H9 (cell line): ENCODE results near the gene CKS1B. TPM values are rescaled to one million over a fixed set of nuclear protein-coding genes. Genes with fewer than 3 reads are reported as not detected.
"Not testable (repeated sequence)": the region's sequence is repeated elsewhere in the genome, so short reads cannot be mapped to it uniquely, and the experiment has no call there.

Experiments
- DNase-seq: peaks from one replicate; pipeline ENCODE4 v3.0.0-alpha.2; 2017
- H2AFZ ChIP-seq: one replicate; pipeline ENCODE4 v1.6.1; 2013; ENCODE audit warnings: mild to moderate bottlenecking, low read length, control low read depth, moderate library complexity
- H2AK5ac ChIP-seq: 2 replicates; pipeline ENCODE4 v1.6.1; 2013; ENCODE audit warnings: low read length, control low read depth, mixed read lengths; ENCODE audit not compliant: insufficient read length
- H2BK120ac ChIP-seq: one replicate; pipeline ENCODE4 v1.6.1; 2013; ENCODE audit warnings: low read depth, mild to moderate bottlenecking, low read length, control low read depth, inconsistent platforms; ENCODE audit not compliant: poor library complexity, severe bottlenecking
- H2BK12ac ChIP-seq: 2 replicates; pipeline ENCODE4 v1.6.1; 2013; ENCODE audit warnings: low read length, control low read depth, mixed read lengths, low read depth; ENCODE audit not compliant: insufficient read length
- H2BK15ac ChIP-seq: 2 replicates; pipeline ENCODE4 v1.6.1; 2013; ENCODE audit warnings: low read depth, low read length, control low read depth
- H2BK20ac ChIP-seq: one replicate; pipeline ENCODE4 v1.6.1; 2013; ENCODE audit warnings: low read depth, mild to moderate bottlenecking, low read length, control low read depth, inconsistent platforms; ENCODE audit not compliant: poor library complexity, severe bottlenecking
- H2BK5ac ChIP-seq: 2 replicates; pipeline ENCODE4 v1.6.1; 2013; ENCODE audit warnings: low read length, control low read depth, mixed read lengths; ENCODE audit not compliant: insufficient read length
- H3K14ac ChIP-seq: 2 replicates; pipeline ENCODE4 v1.6.1; 2013; ENCODE audit warnings: low read length, control low read depth; ENCODE audit not compliant: insufficient read depth
- H3K18ac ChIP-seq: 2 replicates; pipeline ENCODE4 v1.6.1; 2013; ENCODE audit warnings: low read depth, mild to moderate bottlenecking, mixed read lengths, low read length, control low read depth; ENCODE audit not compliant: insufficient read length
- H3K23ac ChIP-seq: 2 replicates; pipeline ENCODE4 v1.6.1; 2013; ENCODE audit warnings: low read length, control low read depth, mixed read lengths, low read depth; ENCODE audit not compliant: insufficient read length
- H3K23me2 ChIP-seq: 2 replicates; pipeline ENCODE4 v1.6.1; 2013; ENCODE audit warnings: low read depth, mild to moderate bottlenecking, mixed read lengths, low read length, control low read depth; ENCODE audit not compliant: insufficient read length, poor library complexity, severe bottlenecking
- H3K27ac ChIP-seq: 2 replicates; pipeline ENCODE4 v1.5.1; 2013; ENCODE audit warnings: low read length, control low read depth, mixed read lengths, low read depth; ENCODE audit not compliant: insufficient read length
- H3K27me3 ChIP-seq: 2 replicates; pipeline ENCODE4 v1.6.1; 2013; ENCODE audit warnings: low read length, control low read depth, inconsistent platforms; ENCODE audit not compliant: insufficient read depth
- H3K4ac ChIP-seq: 2 replicates; pipeline ENCODE4 v1.6.1; 2013; ENCODE audit warnings: low read depth, mild to moderate bottlenecking, control low read depth, inconsistent platforms, low read length, moderate library complexity
- H3K4me1 ChIP-seq: 2 replicates; pipeline ENCODE4 v1.6.1; 2013; ENCODE audit warnings: low read length, control low read depth, inconsistent platforms; ENCODE audit not compliant: insufficient read depth
- H3K4me2 ChIP-seq: 2 replicates; pipeline ENCODE4 v1.6.1; 2013; ENCODE audit warnings: low read length, control low read depth, mixed read lengths; ENCODE audit not compliant: insufficient read length, insufficient read depth
- H3K56ac ChIP-seq: 2 replicates; pipeline ENCODE4 v1.6.1; 2013; ENCODE audit warnings: low read depth, mild to moderate bottlenecking, mixed read lengths, low read length, control low read depth; ENCODE audit not compliant: insufficient read length
- H3K79me1 ChIP-seq: 2 replicates; pipeline ENCODE4 v1.6.1; 2013; ENCODE audit warnings: low read depth, mild to moderate bottlenecking, moderate library complexity, low read length, control low read depth, inconsistent platforms; ENCODE audit not compliant: insufficient read depth, poor library complexity, severe bottlenecking
- H3K79me2 ChIP-seq: 2 replicates; pipeline ENCODE4 v1.6.1; 2013; ENCODE audit warnings: low read length, control low read depth, inconsistent platforms; ENCODE audit not compliant: insufficient read depth
- H3K9ac ChIP-seq: 2 replicates; pipeline ENCODE4 v1.6.1; 2013; ENCODE audit warnings: low read length, control low read depth, mixed read lengths; ENCODE audit not compliant: insufficient read length; ENCODE audit errors: extremely low read depth
- H3K9me3 ChIP-seq: one replicate; pipeline ENCODE4 v1.6.1; 2013; ENCODE audit warnings: low read depth, low read length, inconsistent platforms; ENCODE audit not compliant: control insufficient read depth
- H3T11ph ChIP-seq: one replicate; pipeline ENCODE4 v1.6.1; 2013; ENCODE audit warnings: mild to moderate bottlenecking, low read length, control low read depth, inconsistent platforms
- H4K20me1 ChIP-seq: one replicate; pipeline ENCODE4 v1.6.1; 2013; ENCODE audit not compliant: control insufficient read depth, insufficient read length, insufficient read depth
- H4K5ac ChIP-seq: 2 replicates; pipeline ENCODE4 v1.6.1; 2013; ENCODE audit warnings: low read depth, mild to moderate bottlenecking, mixed read lengths, low read length, control low read depth; ENCODE audit not compliant: insufficient read length
- H4K8ac ChIP-seq: replicated peaks from 2 replicates; pipeline ENCODE4 v1.6.1; 2013; ENCODE audit warnings: low read length, control low read depth, mixed read lengths, low read depth; ENCODE audit not compliant: insufficient read length
- H4K91ac ChIP-seq: 2 replicates; pipeline ENCODE4 v1.6.1; 2013; ENCODE audit warnings: low read depth, mild to moderate bottlenecking, moderate library complexity, mixed read lengths, low read length, control low read depth; ENCODE audit not compliant: insufficient read length
- H3K27ac Mint-ChIP-seq, 3 experiments: 2 replicates in 2 of 3; 3 replicates in 1 of 3; pipeline ENCODE4 v1.8.0; 2020 to 2021; ENCODE audit warnings: mixed read lengths in 3 of 3, mild to moderate bottlenecking in 1 of 3, moderate library complexity in 1 of 3
- H3K27me3 Mint-ChIP-seq: 2 replicates; pipeline ENCODE4 v1.8.0; 2021; ENCODE audit warnings: low read depth, mild to moderate bottlenecking, moderate library complexity, mixed read lengths
- H3K36me3 Mint-ChIP-seq, 3 experiments: 2 replicates in 2 of 3; 3 replicates in 1 of 3; pipeline ENCODE4 v1.8.0; 2020 to 2021; ENCODE audit warnings: low read depth in 3 of 3, mixed read lengths in 3 of 3; ENCODE audit not compliant: insufficient read depth in 1 of 3
- H3K4me1 Mint-ChIP-seq, 2 experiments: 2 replicates each; pipeline ENCODE4 v1.8.0; 2020; ENCODE audit warnings: mixed read lengths in 2 of 2
- H3K4me3 Mint-ChIP-seq, 2 experiments: 2 replicates in 1 of 2; 3 replicates in 1 of 2; pipeline ENCODE4 v1.8.0; 2020 to 2021; ENCODE audit warnings: mild to moderate bottlenecking in 2 of 2, mixed read lengths in 2 of 2, moderate library complexity in 1 of 2
- H3K9me3 Mint-ChIP-seq, 2 experiments: 2 replicates in 1 of 2; 3 replicates in 1 of 2; pipeline ENCODE4 v1.8.0; 2020; ENCODE audit warnings: mild to moderate bottlenecking in 2 of 2, mixed read lengths in 2 of 2, moderate library complexity in 1 of 2
- CTCF ChIP-seq: fragments of 200-600 bp; sonication (generic); conservative IDR thresholded peaks from 3 replicates; pipeline ENCODE4 v1.8.0; 2021; ENCODE audit warnings: antibody characterized with exemption, mild to moderate bottlenecking
- WGBS: extraction: QIAGEN DNeasy Blood & Tissue Kit; methylation state at CpG from one replicate; pipeline ENCODE4 v1.1.7; 2013; ENCODE audit warnings: missing lambda C conversion rate, low lambda C conversion rate, mixed read lengths; ENCODE audit not compliant: insufficient read length; ENCODE audit errors: extremely low coverage; 5-methylcytosine and 5-hydroxymethylcytosine counted together
- total RNA-seq: library from RNA; stranded (reverse); gene quantifications from 2 replicates; pipeline ENCODE4 v1.2.1, GENCODE V29; 2021

Gene CKS1B
- total RNA-seq, 1 experiment from 2014 or later = 279 TPM

GRCh38 chr1:154983776-154984466 is 9.4 kb downstream of the CKS1B start:
- Histone ChIP-seq H3K23me2 (peaks cover 8% of the 10 kb centered on the region), H2AFZ (no peak overlapping the region), H3K14ac (peak overlapping the region; percentile 52), H3T11ph (no peak overlapping the region), H3K9ac (peak overlapping the region; percentile 97), H2BK5ac (no peak overlapping the region), H3K27ac (no peak overlapping the region), H3K9me3 (no peaks in the 10 kb centered on the region), H3K23ac (no peak overlapping the region), H3K4me1 (no peaks in the 10 kb centered on the region), H2BK12ac (no peak overlapping the region), H4K20me1 (no peaks in the 10 kb centered on the region), H3K56ac (no peak overlapping the region), H3K18ac (peak overlapping the region; percentile 41), H3K79me1 (peaks cover 2% of the 10 kb centered on the region), H4K5ac (no peak overlapping the region), H2BK15ac (no peak overlapping the region), H4K8ac (no peak overlapping the region), H3K4me2 (peak overlapping the region; percentile 86), H4K91ac (no peak overlapping the region), H3K27me3 (no peaks in the 10 kb centered on the region), H2AK5ac (no peak overlapping the region), H3K79me2 (peaks cover 9% of the 10 kb centered on the region; the same call in 1 of the 2 replicates), H2BK20ac (no peak overlapping the region), H3K4ac (no peak overlapping the region), H2BK120ac (no peak overlapping the region)
- H3K36me3 Mint-ChIP-seq = peaks cover 39 to 63% (median 52%) of the 10 kb centered on the region in 3 experiments
- WGBS = no CpG with 5 or more reads among the region's 17 CpGs
- peaks cover 8 to 9% of the 10 kb centered on the region in 2 experiments; a peak in 3 of 4 replicates for H3K4me1 Mint-ChIP-seq
- no peaks in the 10 kb centered on the region for H3K27me3 Mint-ChIP-seq
- H3K27ac Mint-ChIP-seq = no peak overlapping the region
- DNase-seq = no peak
- H3K4me3 Mint-ChIP-seq = no peak overlapping the region
- no peak for TF ChIP-seq CTCF
- H3K9me3 Mint-ChIP-seq = no peaks in the 10 kb centered on the region

GRCh38 chr1:154986736-154987135 is 12.3 kb downstream of the CKS1B start:
- H3K27ac Mint-ChIP-seq, H4K8ac ChIP-seq, H3K56ac ChIP-seq, H2BK120ac ChIP-seq, H3K4me3 Mint-ChIP-seq, H4K91ac ChIP-seq, DNase-seq, H2BK20ac ChIP-seq, H3K9ac ChIP-seq, H2AFZ ChIP-seq, H3K9me3 Mint-ChIP-seq, H3K27ac ChIP-seq, H3K27me3 ChIP-seq, H3K9me3 ChIP-seq, H4K5ac ChIP-seq, H3K79me1 ChIP-seq, H2BK5ac ChIP-seq, H3K4ac ChIP-seq, H3K4me2 ChIP-seq, H3T11ph ChIP-seq, H2BK15ac ChIP-seq, H3K27me3 Mint-ChIP-seq, H4K20me1 ChIP-seq, H3K14ac ChIP-seq, H3K4me1 ChIP-seq, H2BK12ac ChIP-seq, H2AK5ac ChIP-seq, H3K79me2 ChIP-seq, H3K18ac ChIP-seq, H3K23ac ChIP-seq, H3K23me2 ChIP-seq: not testable (repeated sequence)
- no CpG with 5 or more reads among the region's 4 CpGs for WGBS
- Mint-ChIP-seq H3K4me1 (peaks cover 8 to 12% of the 10 kb centered on the region in 2 experiments; a peak in 3 of 4 replicates), H3K36me3 (peaks cover 36 to 61% (median 47%) of the 10 kb centered on the region in 3 experiments)
